H1 (cell line): ENCODE measurements around the gene ZNF839. TPM values are rescaled to one million over a fixed set of nuclear protein-coding genes. Genes with fewer than 3 reads are reported as not detected.

Experiments
- CHD7 ChIP-seq: fragments of 300-600 bp; sonication (generic); IDR thresholded peaks from 2 replicates; pipeline ENCODE4 v1.7.1; 2012; ENCODE audit warnings: low read length, moderate library complexity, mild to moderate bottlenecking, inconsistent platforms; ENCODE audit not compliant: insufficient replicate concordance
- CTCF ChIP-seq, 3 experiments: IDR thresholded peaks; 1 replicate in 2 of 3; 2 replicates in 1 of 3; pipeline versions ENCODE4 v1.5.1 to v1.6.1; 2011; ENCODE audit warnings: low read length in 3 of 3, mild to moderate bottlenecking in 3 of 3, inconsistent platforms in 2 of 3, low read depth in 1 of 3, moderate library complexity in 1 of 3; ENCODE audit not compliant: insufficient read depth in 1 of 3; ENCODE audit errors: control extremely low read depth in 1 of 3
- E2F6 ChIP-seq: IDR thresholded peaks from 2 replicates; pipeline ENCODE4 v1.6.1; 2012; ENCODE audit warnings: inconsistent platforms
- NANOG ChIP-seq: IDR thresholded peaks from 2 replicates; pipeline ENCODE4 v1.6.1; 2011; ENCODE audit warnings: low read length, low read depth, mild to moderate bottlenecking, inconsistent platforms; ENCODE audit not compliant: insufficient read depth, poor library complexity, severe bottlenecking
- PHF8 ChIP-seq: fragments of 200-600 bp; sonication (generic); conservative IDR thresholded peaks from 2 replicates; pipeline ENCODE4 v1.7.1; 2012; ENCODE audit warnings: low read depth, mild to moderate bottlenecking, inconsistent platforms, low read length, moderate library complexity
- RBBP5 ChIP-seq: IDR thresholded peaks from 2 replicates; pipeline ENCODE4 v1.7.1; 2012; ENCODE audit warnings: low read depth, mild to moderate bottlenecking, inconsistent platforms, low read length, moderate library complexity, borderline replicate concordance
- SRF ChIP-seq: IDR thresholded peaks from 2 replicates; pipeline ENCODE4 v1.6.1; 2011; ENCODE audit warnings: mild to moderate bottlenecking, low read depth, low read length, moderate library complexity
- ZNF274 ChIP-seq: IDR thresholded peaks from 2 replicates; pipeline ENCODE4 v1.7.0; 2012; ENCODE audit warnings: low read length, borderline replicate concordance; ENCODE audit errors: extremely low read depth
- polyA plus RNA-seq, 7 experiments: library from polyadenylated mRNA; depleted of rRNA in 3 of 7; stranded (reverse) in 5 of 7; unstranded in 2 of 7; fragments of >200 nt in 5 of 7; fragments of 200-250 nt in 2 of 7; gene quantifications; 1 replicate in 5 of 7; 2 replicates in 1 of 7; 4 replicates in 1 of 7; pipeline versions ENCODE4 v1.2.1 to v1.2.3, GENCODE V29; 2011 to 2013; ENCODE audit warnings: missing spikeins in 2 of 7, mixed read lengths in 2 of 7
- total RNA-seq: library from RNA; stranded (reverse); fragmentation: NEBNext Ultra II Directional; extraction: Animal tissue kit (Norgen Biotek cat#: 25700); gene quantifications from 2 replicates; pipeline ENCODE4 v1.2.1, GENCODE V29; 2021

ZNF839 gene
- total and polyA plus RNA-seq, 2 of the 8 experiments (the other 6 are each of a cell fraction or from before 2014, with no cell fraction given), result 8.1 to 9.4 TPM

GRCh38 chr14:102345232-102345631 is 25.7 kb downstream of the ZNF839 start (continued):
- TF ChIP-seq CHD7, result no peak
- TF ChIP-seq SRF, result no peak
- no peak for TF ChIP-seq PHF8
- no peak for TF ChIP-seq E2F6
- TF ChIP-seq NANOG, result no peak
- no peak for TF ChIP-seq RBBP5
- TF ChIP-seq CTCF (IDR thresholded peaks at IDR 0.05; ENCODE audit: control extremely low read depth in 1 of 3, insufficient read depth in 1 of 3, low read depth in 1 of 3, low read length in 3 of 3), result no peak
- TF ChIP-seq ZNF274, result no peak
